GM18498 (cell line): Measurements from ENCODE around the gene SREBF2.
A peak's percentile ranks its signal among the peaks of the same experiment; 100 is the strongest.
"Not testable (repeated sequence)": the region's sequence is repeated elsewhere in the genome, so short reads cannot be mapped to it uniquely, and the experiment has no call there.

Experiments used
- ATAC-seq: cut with Tn5 transposase; IDR thresholded peaks from one replicate; pipeline ENCODE4 v1.9.1; 2021; ENCODE audit warnings: mild to moderate bottlenecking, moderate library complexity; ENCODE audit not compliant: unreplicated experiment

SREBF2 gene

GRCh38 chr22:41841085-41841712 is 8.3 kb downstream of the SREBF2 start:
- no peak for ATAC-seq

- no peak for ATAC-seq
Measured at GRCh38 chr22:41842996-41843970, 10.4 kb downstream of the SREBF2 start.

- no peak for ATAC-seq
Measured at GRCh38 chr22:41844036-41844435, 11.1 kb downstream of the SREBF2 start.

GRCh38 chr22:41844513-41844912 is 11.6 kb downstream of the SREBF2 start:
- no peak for ATAC-seq

GRCh38 chr22:41845380-41846267 is 12.7 kb downstream of the SREBF2 start:
- ATAC-seq: no peak

- no peak for ATAC-seq
Measured at GRCh38 chr22:41846268-41846987, 13.5 kb downstream of the SREBF2 start.

- ATAC-seq: no peak
Measured at GRCh38 chr22:41847300-41847699, 14.4 kb downstream of the SREBF2 start.

- no peak for ATAC-seq
Measured at GRCh38 chr22:41848468-41848867, 15.6 kb downstream of the SREBF2 start.

- no peak for ATAC-seq
Measured at GRCh38 chr22:41856469-41856868, 23.6 kb downstream of the SREBF2 start.

- no peak for ATAC-seq
Measured at GRCh38 chr22:41857155-41857859, 24.4 kb downstream of the SREBF2 start.

- ATAC-seq: no peak
Measured at GRCh38 chr22:41857860-41858199, 24.9 kb downstream of the SREBF2 start.

GRCh38 chr22:41862160-41862529 is 29.2 kb downstream of the SREBF2 start:
- peak; percentile 50 for ATAC-seq

- ATAC-seq: peak; percentile 74
Measured at GRCh38 chr22:41862530-41863266, 29.8 kb downstream of the SREBF2 start.

- no peak for ATAC-seq
Measured at GRCh38 chr22:41863472-41863871, 30.6 kb downstream of the SREBF2 start.

GRCh38 chr22:41868556-41868955 is 35.7 kb downstream of the SREBF2 start:
- ATAC-seq: no peak

GRCh38 chr22:41870081-41870480 is 37.2 kb downstream of the SREBF2 start:
- ATAC-seq: not testable (repeated sequence)

- ATAC-seq: no peak
Measured at GRCh38 chr22:41870786-41871185, 37.9 kb downstream of the SREBF2 start.

- ATAC-seq: no peak
Measured at GRCh38 chr22:41873391-41873790, 40.5 kb downstream of the SREBF2 start.

- ATAC-seq: no peak
Measured at GRCh38 chr22:41874090-41874489, 41.2 kb downstream of the SREBF2 start.
